Measurements from ENCODE around the gene SSBP4.

The SSBP4 gene

GRCh38 chr19:18473003-18473705 is 54.0 kb downstream of the SSBP4 start:
- Histone ChIP-seq H3F3A (ENCODE audit: insufficient read depth) (no peaks in the 10 kb centered on the region), H3K9me2 (replicated peaks; ENCODE audit: insufficient read depth, low read length) (no peaks in the 10 kb centered on the region), H3K4me2 (ENCODE audit: low read depth, low read length, poor library complexity, severe bottlenecking) (no peak overlapping the region), H3K9me3 (ENCODE audit: insufficient read depth, low read length) (no peaks in the 10 kb centered on the region), H3K4me3 (ENCODE audit: insufficient read depth, low read length, poor library complexity, severe bottlenecking) (no peak overlapping the region), H2AFZ (ENCODE audit: low read depth, low read length, severe bottlenecking) (no peak overlapping the region), H3K27ac (ENCODE audit: low read depth, low read length) (no peak overlapping the region), H3K27me3 (ENCODE audit: low read length) (no peaks in the 10 kb centered on the region), H3K79me2 (ENCODE audit: insufficient read depth, low read length) (peaks cover 45% of the 10 kb centered on the region), H3K36me3 (ENCODE audit: low read length) (no peaks in the 10 kb centered on the region), H4K20me1 (ENCODE audit: low read depth, low read length) (no peaks in the 10 kb centered on the region), H3K9ac (ENCODE audit: low read length) (no peak overlapping the region)
- no peak for TF ChIP-seq EZH2phosphoT487 (conservative IDR thresholded peaks at IDR 0.05; ENCODE audit: low read length)
- TF ChIP-seq, protein P1, sequence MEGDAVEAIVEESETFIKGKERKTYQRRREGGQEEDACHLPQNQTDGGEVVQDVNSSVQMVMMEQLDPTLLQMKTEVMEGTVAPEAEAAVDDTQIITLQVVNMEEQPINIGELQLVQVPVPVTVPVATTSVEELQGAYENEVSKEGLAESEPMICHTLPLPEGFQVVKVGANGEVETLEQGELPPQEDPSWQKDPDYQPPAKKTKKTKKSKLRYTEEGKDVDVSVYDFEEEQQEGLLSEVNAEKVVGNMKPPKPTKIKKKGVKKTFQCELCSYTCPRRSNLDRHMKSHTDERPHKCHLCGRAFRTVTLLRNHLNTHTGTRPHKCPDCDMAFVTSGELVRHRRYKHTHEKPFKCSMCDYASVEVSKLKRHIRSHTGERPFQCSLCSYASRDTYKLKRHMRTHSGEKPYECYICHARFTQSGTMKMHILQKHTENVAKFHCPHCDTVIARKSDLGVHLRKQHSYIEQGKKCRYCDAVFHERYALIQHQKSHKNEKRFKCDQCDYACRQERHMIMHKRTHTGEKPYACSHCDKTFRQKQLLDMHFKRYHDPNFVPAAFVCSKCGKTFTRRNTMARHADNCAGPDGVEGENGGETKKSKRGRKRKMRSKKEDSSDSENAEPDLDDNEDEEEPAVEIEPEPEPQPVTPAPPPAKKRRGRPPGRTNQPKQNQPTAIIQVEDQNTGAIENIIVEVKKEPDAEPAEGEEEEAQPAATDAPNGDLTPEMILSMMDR (IDR thresholded peaks at IDR 0.05; ENCODE audit: insufficient read depth, low read length, poor library complexity, severe bottlenecking): no peak

DNA sequence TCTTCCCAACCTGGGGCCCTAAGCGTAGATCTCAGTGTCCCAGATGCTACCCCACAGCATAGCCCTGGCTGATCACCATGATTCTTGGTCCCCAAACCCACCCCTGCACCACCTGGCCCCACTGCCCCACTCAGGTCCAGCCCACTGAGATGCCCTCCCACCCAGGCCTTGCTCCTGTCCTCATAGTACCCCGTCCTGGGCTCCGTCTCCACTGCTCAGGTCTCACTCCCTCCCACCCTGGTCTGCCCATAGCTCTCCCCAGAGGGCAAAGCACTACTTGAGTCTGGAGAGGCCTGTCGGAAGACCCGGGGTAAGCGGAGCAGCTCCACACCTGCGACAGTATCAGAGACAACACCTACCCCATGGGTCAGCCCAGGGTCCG is 54.5 kb downstream of the SSBP4 start:
- H3K9me2 ChIP-seq (replicated peaks; ENCODE audit: insufficient read depth, low read length): no peaks in the 10 kb centered on the region
- H3K4me2 ChIP-seq (ENCODE audit: low read depth, low read length, poor library complexity, severe bottlenecking): no peak overlapping the region
- no peaks in the 10 kb centered on the region for H4K20me1 ChIP-seq (ENCODE audit: low read depth, low read length)
- H3K27me3 ChIP-seq (ENCODE audit: low read length): no peaks in the 10 kb centered on the region
- H3F3A ChIP-seq (ENCODE audit: insufficient read depth): no peaks in the 10 kb centered on the region
- no peak overlapping the region for H3K27ac ChIP-seq (ENCODE audit: low read depth, low read length)
- no peak for TF ChIP-seq EZH2phosphoT487 (conservative IDR thresholded peaks at IDR 0.05; ENCODE audit: low read length)
- TF ChIP-seq, protein P1 (IDR thresholded peaks at IDR 0.05; ENCODE audit: insufficient read depth, low read length, poor library complexity, severe bottlenecking): no peak
- H2AFZ ChIP-seq (ENCODE audit: low read depth, low read length, severe bottlenecking): no peak overlapping the region
- H3K9ac ChIP-seq (ENCODE audit: low read length): no peak overlapping the region
- H3K79me2 ChIP-seq (ENCODE audit: insufficient read depth, low read length): peaks cover 51% of the 10 kb centered on the region
- no peak overlapping the region for H3K4me3 ChIP-seq (ENCODE audit: insufficient read depth, low read length, poor library complexity, severe bottlenecking)
- H3K36me3 ChIP-seq (ENCODE audit: low read length): no peaks in the 10 kb centered on the region
- H3K9me3 ChIP-seq (ENCODE audit: insufficient read depth, low read length): no peaks in the 10 kb centered on the region

- no peak overlapping the region for H3K4me3 ChIP-seq (ENCODE audit: insufficient read depth, low read length, poor library complexity, severe bottlenecking)
- H3K9ac ChIP-seq (ENCODE audit: low read length): no peak overlapping the region
- H3K27me3 ChIP-seq (ENCODE audit: low read length): no peaks in the 10 kb centered on the region
- no peaks in the 10 kb centered on the region for H3K9me2 ChIP-seq (replicated peaks; ENCODE audit: insufficient read depth, low read length)
- no peak overlapping the region for H3K4me2 ChIP-seq (ENCODE audit: low read depth, low read length, poor library complexity, severe bottlenecking)
- no peaks in the 10 kb centered on the region for H3F3A ChIP-seq (ENCODE audit: insufficient read depth)
- no peaks in the 10 kb centered on the region for H3K36me3 ChIP-seq (ENCODE audit: low read length)
- H3K79me2 ChIP-seq (ENCODE audit: insufficient read depth, low read length): peaks cover 56% of the 10 kb centered on the region
- no peaks in the 10 kb centered on the region for H3K9me3 ChIP-seq (ENCODE audit: insufficient read depth, low read length)
- no peak overlapping the region for H3K27ac ChIP-seq (ENCODE audit: low read depth, low read length)
- H4K20me1 ChIP-seq (ENCODE audit: low read depth, low read length): no peaks in the 10 kb centered on the region
- H2AFZ ChIP-seq (ENCODE audit: low read depth, low read length, severe bottlenecking): no peak overlapping the region
- no peak for TF ChIP-seq EZH2phosphoT487 (conservative IDR thresholded peaks at IDR 0.05; ENCODE audit: low read length)
- TF ChIP-seq, protein P1 (IDR thresholded peaks at IDR 0.05; ENCODE audit: insufficient read depth, low read length, poor library complexity, severe bottlenecking): no peak
These were observed 55.2 kb downstream of the SSBP4 start for GRCh38 chr19:18474366-18474887.

Measured in SU-DHL-6 (cell line).